ENCODE measurements around the gene ANKH.
A peak's percentile ranks its signal among the peaks of the same experiment; 100 is the strongest.
"Not testable (repeated sequence)": the region's sequence is repeated elsewhere in the genome, so short reads cannot be mapped to it uniquely, and the experiment has no call there.

Gene ANKH

DNA sequence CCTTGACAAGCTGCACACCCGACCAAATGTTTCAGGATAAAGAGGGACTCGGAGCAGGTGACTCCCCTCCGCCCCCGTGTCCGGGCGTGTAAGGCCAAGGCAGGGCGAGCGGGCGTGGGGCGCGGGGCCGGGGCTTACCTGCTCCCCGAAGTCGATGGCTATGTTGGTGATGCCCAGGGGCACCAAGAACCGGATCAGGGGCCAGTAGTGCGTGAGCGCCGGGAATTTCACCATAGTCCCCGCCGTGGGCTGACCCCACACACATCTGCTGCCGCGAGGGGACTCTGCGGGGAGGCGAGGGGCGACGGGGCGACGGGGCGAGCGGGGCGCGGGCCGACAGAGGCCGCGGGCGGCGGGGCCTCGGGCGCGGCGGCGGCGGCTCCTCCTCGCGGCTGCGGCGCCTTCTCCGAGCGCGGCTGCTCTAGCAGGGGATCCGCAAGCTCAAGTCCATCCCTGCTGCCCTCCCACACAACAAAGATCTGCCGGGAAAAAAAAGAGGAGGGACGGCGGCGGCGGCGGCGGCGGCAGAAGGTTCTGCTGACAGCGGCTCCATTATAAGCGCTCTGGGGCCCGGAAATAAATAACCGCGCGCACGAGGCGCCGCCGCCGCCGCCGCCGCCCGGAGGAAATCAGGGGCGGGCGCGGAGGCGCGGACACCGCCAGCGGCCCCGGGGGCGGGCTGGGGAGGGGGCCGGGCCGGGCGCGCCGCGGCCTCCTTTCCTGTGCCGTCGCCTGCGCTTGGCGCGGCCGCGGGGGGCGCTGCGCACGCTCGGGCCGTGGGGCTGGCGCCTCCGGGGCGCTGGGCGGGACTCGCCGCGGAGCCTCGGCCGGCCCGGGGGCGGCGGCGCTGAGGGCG, at the start of gene ANKH:
TSS of gene ANKH (minus strand) at position 565 of the 856 bp plus-strand sequence. CDS start at position 234, 331 bp downstream.
- DNase-seq: peak; percentile 48

DNA sequence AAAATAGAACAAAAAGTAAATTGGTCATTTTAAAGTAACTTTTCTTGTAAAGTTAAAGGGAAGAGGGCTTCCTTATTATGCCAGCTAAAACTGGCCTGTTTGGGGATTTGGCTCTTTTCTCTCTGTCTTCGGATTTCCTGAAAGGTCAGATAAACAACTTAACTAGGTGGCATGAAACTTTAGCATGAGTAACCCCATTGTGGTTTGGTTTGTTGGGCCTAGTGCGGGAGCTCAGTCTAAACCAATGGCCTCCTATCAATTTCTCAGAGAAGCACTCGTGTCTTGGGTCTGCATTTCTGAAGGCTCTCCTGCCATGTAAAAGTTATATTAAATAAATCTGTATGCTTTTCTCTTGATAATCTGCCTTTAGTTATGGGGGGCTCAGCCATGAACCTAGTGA, 48.5 kb upstream of the ANKH start:
- no peak for DNase-seq

DNA sequence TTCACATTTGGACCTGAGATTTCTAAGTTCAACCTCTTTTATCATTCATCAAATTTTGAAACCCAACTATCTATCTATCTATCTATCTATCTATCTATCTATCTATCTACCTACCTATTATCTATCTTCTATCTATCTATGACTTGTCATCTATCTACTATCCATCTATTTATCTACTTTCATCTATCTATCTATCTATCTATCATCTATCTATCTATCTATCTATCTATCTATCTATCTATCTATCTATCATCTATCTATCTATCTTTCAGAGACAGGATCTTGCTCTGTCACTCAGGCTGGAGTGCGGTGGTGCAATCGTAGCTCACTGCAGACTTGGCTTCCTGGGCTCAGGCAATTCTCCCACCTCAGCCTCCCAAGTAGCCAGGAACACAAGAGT, 47.5 kb upstream of the ANKH start:
- not testable (repeated sequence) for DNase-seq

DNA sequence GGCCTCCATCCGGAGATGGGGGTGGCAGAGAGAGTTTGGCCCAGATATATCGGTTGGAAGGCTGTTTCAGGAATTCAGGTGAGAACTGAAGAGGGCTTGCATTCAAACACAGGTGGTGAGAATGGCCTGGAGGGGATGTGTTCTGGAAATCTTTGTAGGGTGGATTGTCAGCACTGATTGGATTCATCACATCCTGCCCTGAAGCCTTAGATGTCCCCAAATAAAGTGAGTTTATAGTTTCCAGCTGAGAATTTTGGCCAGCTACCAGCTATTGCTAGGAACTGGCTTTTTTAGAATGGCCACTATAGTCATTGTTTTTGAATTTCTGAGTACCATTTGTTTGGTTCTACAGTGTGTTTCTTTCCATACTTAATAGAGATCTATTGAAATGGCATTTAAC, 46.1 kb upstream of the ANKH start:
- DNase-seq: no peak

DNA sequence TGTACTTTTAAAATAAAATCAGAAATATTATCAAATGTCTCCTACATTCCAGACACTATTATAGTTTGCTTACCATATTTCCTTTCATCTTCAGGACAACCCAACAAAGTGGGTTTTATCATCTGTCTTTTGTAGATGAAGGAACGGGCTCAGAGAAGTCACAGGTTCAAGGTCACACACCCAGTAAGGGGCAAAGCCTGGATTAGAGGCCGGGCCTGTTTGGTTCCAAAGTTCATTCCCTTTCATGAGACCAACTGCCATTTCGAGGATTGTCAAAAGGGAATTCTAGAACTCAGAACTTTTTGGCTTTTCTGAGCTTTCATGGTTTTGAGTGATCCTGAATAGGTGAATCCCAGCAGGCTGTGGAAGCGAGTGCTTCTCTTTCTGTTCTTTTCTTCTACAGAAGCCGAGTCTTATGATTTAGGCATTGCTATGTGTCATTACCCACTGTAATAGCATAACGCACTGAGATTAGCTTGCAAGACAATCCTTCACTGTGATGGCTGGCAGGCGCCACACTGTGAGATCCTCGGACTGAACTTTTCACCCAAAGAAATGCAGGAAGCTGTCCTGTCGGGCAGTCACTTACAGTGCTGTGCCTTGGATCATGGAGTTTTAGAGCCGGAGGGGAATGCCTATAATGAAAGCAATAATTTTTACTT, 43.8 kb upstream of the ANKH start:
- no peak for DNase-seq

DNA sequence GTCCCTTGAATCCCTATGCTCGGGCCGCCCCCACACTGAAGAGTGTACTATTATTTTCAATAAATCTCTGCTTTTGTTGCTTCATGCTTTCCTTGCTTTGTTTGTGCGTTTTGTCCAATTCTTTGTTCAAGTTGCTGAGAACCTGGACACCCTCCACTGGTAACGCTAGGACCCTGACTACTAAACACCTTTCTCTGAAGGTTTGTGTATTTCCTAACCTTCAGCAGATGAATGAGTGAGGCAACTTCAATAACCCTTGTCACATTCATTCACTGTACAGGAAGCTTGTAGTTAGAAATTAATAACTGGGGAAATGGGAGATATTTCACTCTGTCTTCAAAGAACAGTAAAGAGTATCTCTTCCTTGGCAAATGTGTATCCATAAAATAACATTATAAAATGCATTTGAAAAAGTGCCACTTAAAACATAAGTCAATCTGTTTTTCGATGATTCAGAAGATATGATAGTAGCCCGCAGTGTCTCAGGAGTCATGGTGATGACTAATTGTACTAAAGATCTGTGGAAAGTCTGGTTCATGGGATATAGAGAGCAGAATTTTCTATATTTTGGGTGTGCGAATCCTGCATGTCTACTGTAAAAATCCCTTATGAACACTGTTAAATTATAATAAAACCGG, 43.2 kb upstream of the ANKH start:
- no peak for DNase-seq

DNA sequence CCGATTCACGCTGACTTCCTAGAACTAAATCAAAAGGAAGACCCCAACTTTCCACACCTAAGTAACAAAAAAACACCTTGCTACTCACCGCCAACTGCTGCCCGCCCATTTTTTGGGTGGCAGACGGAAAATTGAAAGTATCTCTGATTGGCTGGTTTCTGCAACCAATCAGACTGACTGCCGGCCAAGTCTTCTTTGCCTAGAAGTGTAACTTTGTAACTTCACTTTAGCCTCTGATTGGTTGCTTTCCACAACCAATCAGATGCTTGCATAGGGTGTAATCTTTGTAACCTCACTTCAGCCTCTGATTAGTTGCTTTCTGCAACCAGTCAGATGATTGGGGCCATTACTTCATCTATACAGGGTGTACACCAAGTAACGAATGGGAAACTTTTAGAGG, 42.6 kb upstream of the ANKH start:
- DNase-seq: no peak

DNA sequence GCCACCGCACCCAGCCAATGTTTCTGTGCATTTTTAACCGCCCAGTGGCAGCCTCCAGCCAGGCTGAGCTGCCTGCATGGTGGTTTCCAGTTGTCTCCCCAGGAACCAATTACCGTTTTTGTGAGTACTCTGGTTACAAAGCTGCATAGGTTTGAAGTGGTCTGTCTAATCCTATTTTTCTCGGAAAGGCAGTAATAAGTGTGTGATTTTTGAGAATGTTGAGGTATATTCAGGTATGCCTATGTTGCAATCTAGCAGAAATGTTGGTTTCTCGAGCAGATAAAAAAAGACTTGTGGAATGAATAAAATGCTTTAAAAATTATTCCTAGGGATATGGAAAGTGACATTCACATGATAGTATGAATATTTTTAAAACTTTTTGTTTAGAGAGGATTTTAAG, 41.5 kb upstream of the ANKH start:
- DNase-seq: no peak

DNA sequence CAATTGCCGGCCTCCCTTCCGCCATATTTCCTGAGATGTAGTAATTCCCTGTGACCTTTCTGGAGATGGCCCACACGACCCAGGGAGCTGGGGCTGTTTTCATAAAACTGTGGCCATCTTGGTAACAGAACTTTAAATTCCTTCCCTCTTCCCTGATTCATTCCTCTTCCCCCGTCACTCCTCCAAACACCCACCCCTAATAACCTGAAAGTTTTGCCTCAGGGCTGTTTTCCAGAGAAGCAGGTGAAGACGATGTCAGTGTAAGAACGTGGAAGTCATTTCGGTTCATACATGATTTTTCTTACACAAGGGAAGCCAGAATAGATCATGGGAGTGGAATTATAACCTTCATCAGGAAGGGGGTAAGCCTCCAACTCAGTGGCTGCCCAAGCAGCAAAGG, 40.6 kb upstream of the ANKH start:
- DNase-seq: no peak

DNA sequence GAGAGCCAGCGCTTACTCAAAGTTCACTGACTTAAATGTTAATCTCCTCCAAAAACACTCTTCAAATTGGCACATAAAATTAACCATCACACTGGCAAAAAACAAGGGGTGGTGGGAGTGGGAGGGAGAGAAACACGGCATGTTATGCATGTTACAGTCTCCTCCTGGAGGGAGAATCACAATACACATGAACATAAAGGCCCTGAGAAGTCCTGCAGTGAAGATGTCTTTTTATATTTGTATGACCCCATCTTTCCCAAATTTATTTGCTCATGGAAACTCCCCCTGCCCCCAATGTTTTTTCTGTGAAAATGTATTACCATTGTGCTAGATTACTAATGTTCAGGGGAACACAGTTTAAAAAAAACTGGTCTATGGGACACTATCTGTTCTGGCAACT, 37.8 kb upstream of the ANKH start:
- no peak for DNase-seq

DNA sequence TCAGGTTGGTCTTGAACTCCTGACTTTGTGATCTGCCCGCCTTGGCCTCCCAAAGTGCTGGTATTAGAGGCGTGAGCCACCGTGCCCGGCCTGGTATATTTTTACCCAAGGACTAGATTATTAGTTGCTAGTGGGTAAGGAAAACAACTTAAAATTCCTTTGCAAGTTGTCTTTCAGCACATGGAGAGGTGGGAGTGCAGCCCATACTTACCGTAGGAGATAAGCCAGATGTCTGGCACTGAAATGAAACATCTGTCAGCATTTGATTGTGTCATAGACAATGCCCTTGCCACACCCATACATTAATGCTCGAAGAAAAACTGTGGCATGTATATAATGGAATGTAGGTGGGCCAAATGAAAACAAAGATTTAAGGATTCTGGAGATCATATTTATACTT, 36.6 kb upstream of the ANKH start:
- DNase-seq: peak; percentile 8

DNA sequence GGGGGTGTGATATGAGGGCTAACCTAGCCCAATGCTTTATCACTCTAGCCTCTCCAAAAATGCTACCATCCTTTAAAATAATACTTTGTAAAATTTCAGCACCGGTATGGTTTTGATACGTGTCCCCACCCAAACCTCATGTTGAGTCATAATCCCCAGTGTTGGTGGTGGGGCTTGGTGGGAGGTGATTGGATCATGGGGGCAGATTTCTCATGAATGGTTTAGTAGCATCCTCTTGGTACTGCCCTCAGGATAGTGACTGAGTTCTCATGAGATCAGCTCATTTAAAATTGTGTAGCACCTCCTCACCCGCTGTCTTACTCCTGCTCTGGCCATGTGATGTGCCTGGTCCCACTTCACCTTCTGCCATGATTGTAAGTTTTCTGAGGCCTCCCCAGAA, 35.0 kb upstream of the ANKH start:
- DNase-seq: no peak

DNA sequence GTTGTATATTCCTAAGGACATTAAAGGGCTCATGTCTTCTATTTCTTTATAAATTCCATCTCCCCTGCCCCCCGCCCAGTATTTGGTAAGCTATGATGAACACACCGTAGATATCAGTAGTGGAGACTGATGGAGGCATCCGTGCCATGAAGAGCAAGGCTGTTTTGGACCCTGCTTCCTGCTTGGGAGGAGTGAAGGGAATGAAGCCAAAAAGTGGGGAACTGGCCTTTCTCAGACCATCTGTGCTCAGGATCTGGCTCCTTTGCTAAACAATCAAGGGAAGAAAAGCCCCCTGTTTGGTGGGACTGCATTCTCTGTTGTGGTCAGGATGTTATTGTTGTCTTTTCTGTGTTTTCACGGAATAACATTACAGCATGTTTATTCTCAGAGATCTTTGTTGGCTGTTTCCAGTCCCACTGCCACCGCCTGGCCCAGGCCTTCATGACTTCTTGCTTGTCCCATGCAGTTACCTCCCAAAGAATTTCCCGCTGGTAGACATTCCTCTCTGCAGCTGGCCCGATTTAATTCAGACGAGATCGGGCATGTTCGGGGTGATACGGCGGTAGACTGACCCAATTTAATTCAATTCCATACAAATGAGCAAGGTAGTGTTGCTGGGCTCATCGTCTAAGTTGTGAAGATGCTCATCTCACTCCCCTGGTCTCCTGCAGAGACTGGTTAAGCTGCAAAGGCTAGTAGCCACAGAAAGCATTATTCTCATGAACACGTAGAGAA, 31.4 kb upstream of the ANKH start:
- peak; percentile 70 for DNase-seq

DNA sequence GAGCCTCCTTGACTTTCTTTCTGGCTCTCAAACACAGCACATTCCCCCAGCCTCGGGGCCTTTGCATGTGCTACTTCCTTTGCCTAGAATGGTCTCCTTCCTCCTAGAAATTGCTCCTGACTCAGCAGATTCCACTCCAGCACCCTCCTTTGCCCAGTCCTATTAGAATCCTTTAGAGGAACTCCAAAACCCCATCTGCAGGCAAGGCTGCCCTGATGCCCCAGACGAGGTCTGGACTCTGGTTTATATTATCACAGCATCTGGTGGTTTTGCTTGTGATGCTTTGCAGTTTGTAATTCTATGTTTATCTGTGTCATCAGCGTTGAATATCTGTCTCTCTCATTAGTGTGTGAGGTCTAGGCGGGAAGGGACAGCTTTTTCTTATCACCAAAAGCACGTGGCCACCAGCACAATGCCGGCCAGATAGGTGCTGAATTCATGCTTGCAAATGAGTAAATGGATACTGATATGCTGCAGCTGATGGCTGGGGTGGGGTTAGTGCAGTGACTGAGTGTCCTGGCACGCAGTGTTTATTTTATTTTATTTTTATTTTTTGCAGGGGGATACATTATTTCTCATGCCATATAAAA, 30.0 kb upstream of the ANKH start:
- DNase-seq: peak; percentile 20

DNA sequence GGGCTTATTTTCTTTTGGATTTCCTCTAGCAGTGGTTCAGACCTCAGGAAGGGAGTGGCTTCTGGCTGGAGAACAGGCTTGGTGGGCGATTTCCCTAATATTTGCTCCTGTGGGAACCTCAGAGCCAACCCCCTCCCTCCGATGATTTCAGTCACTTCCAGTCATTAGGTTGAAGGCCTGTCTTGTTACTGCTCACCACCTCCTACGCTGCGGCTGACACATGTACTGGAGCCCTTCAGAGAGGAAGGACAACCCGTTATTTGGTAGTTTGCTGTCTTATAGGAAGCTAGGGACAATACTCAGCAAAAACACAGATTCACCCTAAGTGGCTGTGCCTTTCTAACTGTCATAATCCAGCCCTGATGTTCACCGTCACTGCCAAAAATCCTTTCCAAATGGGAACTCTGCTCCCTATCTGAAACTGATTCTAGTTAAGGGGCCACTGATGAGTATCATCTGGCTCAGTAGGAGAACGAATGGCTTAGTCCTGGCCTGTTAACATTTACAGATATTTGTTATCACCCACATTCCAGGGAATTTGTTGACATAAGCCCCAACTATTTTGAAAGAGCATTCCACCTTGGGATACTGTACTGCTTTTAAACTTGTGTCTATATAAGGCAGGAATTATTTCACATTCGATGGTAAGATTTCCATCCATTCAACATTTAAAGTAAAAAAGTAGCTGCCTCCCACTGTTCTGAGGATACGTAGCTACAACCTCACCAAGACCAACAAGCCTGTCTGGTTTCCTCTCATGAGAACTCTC, 29.3 kb upstream of the ANKH start:
- DNase-seq: no peak

DNA sequence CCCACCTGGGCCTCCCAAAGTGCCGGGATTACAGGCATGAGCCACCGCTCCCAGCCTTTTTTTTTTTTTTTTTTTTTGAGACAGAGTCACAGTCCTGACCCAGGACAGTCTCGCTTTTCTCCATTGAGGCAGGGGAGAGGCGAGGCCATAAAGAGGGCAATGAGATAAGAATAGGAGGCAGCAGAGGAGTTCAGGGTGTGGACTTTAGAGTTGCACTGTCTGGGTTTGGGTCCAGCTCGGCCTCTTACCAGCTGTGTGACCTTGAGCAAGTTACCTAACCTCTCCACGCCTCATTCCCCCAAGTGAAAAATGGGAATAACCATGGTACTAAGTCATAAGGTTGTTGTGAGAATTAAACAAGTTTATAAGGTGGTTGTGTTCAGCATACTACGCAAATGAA, 24.6 kb upstream of the ANKH start:
- DNase-seq: no peak

DNA sequence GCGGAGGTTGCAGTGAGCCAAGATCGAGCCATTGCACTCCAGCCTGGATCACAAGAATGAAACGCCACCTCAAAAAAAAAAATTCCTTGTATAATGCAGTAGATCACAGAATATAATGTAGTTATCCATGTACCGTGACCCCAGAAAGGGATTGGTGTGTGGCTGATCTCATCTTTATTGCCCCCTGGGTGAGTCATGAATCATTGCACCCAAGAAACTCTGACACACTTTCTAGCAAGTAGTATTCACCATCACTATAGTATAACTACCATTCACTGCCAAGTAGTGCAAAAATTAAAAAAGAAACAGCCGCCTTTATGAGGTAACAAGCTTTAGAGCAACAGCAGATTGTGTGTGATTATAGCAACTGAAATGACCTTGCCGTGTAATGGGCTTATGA, 23.7 kb upstream of the ANKH start:
- DNase-seq: no peak

DNA sequence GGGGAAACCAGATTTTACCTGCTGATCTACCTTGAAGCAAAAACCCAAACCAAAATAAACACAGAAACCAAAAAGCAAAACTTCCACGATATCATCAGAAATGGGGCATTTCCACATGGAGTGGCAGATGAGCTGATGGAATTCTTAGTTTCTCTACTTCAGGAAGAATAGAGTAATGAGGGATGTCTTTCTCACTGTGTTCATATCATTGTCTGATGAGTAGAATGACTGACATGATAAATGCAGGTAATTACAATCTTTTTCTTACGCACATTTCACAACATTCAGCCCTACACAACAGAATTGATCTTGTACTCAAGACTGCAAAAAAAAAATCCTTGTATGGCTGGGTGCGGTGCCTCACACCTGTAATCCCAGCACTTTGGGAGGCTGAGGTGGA, 23.2 kb upstream of the ANKH start:
- no peak for DNase-seq

DNA sequence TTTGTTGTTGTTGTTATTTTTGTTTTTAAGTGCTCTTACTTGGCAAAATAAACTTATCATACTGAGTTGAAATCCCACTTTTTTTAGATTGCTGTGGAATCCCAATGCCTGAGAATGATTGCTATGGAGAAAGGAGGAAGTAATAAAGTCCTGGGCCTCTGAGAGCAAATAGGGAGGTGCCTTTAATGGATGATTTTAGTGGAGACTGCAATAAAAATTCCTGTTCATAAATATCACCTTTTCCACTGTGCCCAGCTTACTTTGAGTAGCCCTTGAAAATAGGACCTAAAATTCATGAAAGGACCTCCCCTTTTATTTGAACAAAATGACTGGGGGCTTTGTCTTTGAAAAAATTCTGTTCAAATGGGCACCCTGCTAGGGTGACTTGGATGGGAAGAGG, 21.8 kb upstream of the ANKH start:
- no peak for DNase-seq

DNA sequence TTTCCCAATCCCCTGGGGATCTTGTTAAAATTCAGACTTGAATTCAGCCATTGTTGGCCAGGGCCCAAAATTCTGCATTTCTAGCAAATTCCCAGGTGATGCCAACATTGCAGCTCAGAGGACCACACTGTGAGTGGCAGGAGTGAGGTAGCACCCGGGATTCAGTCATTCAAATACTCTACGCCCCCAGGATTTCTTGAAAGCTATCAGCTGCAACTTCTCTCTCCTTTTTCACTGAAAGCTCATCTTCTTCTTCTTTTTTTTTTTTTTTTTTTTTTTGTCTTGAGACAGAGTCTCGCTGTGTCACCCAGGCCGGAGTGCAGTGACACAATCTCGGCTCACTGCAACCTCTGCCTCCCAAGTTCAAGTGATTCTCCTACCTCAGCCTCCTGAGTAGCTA, 19.3 kb upstream of the ANKH start:
- no peak for DNase-seq

DNA sequence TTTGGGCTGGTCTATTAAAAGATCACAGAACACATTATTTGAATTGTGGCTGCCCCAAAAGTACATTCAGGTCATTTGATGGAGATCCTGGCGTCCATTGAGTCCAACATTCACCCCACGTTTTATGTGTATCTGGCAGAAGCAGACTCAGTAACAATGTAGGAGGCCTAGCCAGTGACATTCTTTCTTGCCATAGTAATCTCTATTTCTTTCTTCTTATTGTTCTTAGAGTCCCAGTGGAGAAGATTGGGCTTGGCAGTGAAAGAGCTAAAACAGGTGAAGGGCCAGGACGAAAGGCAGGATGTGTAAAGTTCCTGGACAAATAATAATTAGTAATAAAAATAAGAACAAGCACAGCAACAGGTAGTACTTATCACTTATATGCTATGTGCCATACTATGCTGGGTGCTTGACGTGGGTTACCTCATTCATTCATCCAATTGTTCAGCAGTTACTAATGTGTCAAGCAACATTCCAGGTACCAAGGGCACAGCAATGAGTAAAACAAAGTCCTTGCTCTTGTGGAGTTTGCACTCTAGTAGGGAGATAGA, 12.6 kb upstream of the ANKH start:
- DNase-seq: no peak

All from DMS 273 treated with DMSO at 0.1 percent for 48 hours (cell line).